ENCODE measurements around the gene CARD14. TPM values are rescaled to one million over a fixed set of nuclear protein-coding genes. Genes with fewer than 3 reads are reported as not detected.

Gene CARD14
- polyA plus RNA-seq, 3 donors: 0.11 to 0.27 (median 0.16) TPM

DNA sequence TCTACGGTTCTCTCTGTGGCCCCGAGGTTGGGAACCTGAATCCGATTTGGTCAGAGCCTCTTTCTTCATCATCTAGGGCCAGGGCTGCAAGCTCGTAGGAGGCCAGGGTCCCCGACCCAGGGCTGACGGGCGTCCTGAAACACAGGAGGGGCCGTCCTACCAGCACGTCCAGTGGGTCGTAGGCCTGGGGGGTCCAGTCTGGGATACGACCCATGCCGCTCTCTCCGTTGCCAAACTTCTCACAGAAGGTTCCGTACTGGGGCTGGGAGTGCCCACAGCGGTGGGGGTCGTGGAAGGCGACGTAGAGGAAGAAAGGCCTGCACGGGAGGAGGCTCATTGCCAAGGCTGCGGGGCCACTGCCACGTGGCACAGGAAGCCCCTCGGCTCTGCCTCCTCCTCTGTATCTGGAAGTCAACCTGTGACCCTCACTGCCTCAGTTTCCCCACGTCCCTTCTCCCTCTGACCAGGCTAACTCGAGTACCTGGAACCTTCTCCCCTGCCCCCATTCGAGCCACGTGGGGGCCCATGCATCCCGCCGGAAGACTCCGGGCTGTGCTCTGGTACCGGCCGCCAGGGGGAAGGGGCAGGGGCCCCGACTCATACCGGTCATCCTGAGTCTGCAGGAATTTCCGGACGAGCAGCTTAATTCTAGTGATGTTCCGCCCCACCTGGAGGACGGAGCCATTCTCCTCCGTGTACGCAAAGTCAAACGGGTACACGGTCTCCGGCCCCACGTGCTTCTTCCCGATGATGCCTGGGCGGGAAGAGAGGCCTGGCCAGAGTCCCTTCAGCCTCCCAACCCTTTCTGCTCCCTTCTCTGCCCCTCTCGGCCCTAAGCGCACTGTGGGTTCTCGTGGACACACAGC, 44.4 kb downstream of the CARD14 start:
- H4K20me1 ChIP-seq (ENCODE audit: insufficient read depth, low read length): peaks cover 91% of the 10 kb centered on the region
- peaks cover 10 to 37% (median 26%) of the 10 kb centered on the region in 3 donors for H3K27me3 Mint-ChIP-seq (ENCODE audit: low read depth in 3 of 3)
- no peak for DNase-seq
- H3K36me3 Mint-ChIP-seq: peaks cover 77 to 95% of the 10 kb centered on the region in 2 donors
- H3K9ac ChIP-seq (ENCODE audit: insufficient read depth, low read length, poor library complexity, severe bottlenecking): peak overlapping the region; percentile 56
- H3K4me1 ChIP-seq (ENCODE audit: control insufficient read depth in 1 of 2, insufficient read depth in 2 of 2, low read length in 2 of 2): peaks cover 45 to 57% of the 10 kb centered on the region in 2 donors
- H3K4me2 ChIP-seq (replicated peaks; ENCODE audit: extremely low read depth, low read length, poor library complexity, severe bottlenecking): peak overlapping the region; percentile 59
- H3K36me3 ChIP-seq (replicated peaks in 1 of 2; ENCODE audit: control insufficient read depth in 1 of 2, insufficient read depth in 2 of 2, low read length in 2 of 2): peaks cover 75 to 83% of the 10 kb centered on the region in 2 donors
- H3K9me3 ChIP-seq (replicated peaks in 1 of 2; ENCODE audit: control insufficient read depth in 1 of 2, insufficient read depth in 1 of 2, low read length in 2 of 2): no peaks in the 10 kb centered on the region
- WGBS (ENCODE audit: insufficient coverage): 92% methylated on average over 46 of the region's 48 CpGs
- H2AFZ ChIP-seq (ENCODE audit: insufficient read depth, low read depth, low read length, poor library complexity, severe bottlenecking): no peak overlapping the region
- TF ChIP-seq, protein P1, sequence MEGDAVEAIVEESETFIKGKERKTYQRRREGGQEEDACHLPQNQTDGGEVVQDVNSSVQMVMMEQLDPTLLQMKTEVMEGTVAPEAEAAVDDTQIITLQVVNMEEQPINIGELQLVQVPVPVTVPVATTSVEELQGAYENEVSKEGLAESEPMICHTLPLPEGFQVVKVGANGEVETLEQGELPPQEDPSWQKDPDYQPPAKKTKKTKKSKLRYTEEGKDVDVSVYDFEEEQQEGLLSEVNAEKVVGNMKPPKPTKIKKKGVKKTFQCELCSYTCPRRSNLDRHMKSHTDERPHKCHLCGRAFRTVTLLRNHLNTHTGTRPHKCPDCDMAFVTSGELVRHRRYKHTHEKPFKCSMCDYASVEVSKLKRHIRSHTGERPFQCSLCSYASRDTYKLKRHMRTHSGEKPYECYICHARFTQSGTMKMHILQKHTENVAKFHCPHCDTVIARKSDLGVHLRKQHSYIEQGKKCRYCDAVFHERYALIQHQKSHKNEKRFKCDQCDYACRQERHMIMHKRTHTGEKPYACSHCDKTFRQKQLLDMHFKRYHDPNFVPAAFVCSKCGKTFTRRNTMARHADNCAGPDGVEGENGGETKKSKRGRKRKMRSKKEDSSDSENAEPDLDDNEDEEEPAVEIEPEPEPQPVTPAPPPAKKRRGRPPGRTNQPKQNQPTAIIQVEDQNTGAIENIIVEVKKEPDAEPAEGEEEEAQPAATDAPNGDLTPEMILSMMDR (IDR thresholded peaks at IDR 0.05): no peak
- H3K4me1 Mint-ChIP-seq: peaks cover 50% of the 10 kb centered on the region
- no peak overlapping the region for H3K4me3 Mint-ChIP-seq
- H3K27me3 ChIP-seq (ENCODE audit: control insufficient read depth in 2 of 2, insufficient read depth in 2 of 2, low read length in 2 of 2): peaks cover 0 to 3% of the 10 kb centered on the region in 2 donors
- peak overlapping the region in 1 of 3 experiments; percentile 57 for H3K4me3 ChIP-seq (replicated peaks in 1 of 3; ENCODE audit: low read depth in 2 of 3, low read length in 3 of 3)
- peak overlapping the region; percentile 74 to 96 (median 93) for H3K27ac Mint-ChIP-seq
- H3K9me3 Mint-ChIP-seq: peaks cover 0 to 8% (median 2%) of the 10 kb centered on the region in 7 donors
- peaks cover 27% of the 10 kb centered on the region for H3K79me2 ChIP-seq (ENCODE audit: insufficient read depth, low read length)
- intact Hi-C loops (cut with micrococcal nuclease): loop anchor here (5.0 kb wide), 2 partner anchors 38 to 62 kb away; no protein-coding TSS in a partner anchor
- peak overlapping the region; percentile 85 to 91 for H3K27ac ChIP-seq (ENCODE audit: low read depth in 1 of 2, low read length in 2 of 2)

DNA sequence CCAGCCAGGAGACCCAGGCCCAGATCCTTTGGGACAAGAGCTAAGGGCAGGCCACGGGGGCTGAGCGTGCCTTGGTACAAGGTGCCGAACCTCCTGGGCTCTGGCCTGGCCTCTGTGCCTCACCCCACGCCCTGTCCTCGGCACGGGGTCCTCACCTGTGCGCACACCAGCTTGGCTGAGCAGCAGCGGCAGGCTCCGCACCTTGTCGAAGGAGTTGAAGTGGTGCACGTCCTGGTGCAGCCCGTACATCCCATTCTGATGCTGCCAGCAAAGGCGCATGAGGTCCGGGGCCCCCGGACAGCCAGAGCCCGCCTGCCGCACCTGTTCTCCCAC, 45.0 kb downstream of the CARD14 start:
- peaks cover 69 to 77% of the 10 kb centered on the region in 2 donors for H3K36me3 ChIP-seq (replicated peaks in 1 of 2; ENCODE audit: control insufficient read depth in 1 of 2, insufficient read depth in 2 of 2, low read length in 2 of 2)
- peaks cover 71 to 89% of the 10 kb centered on the region in 2 donors for H3K36me3 Mint-ChIP-seq

More for the DNA sequence above, 45.0 kb downstream of the CARD14 start:
- intact Hi-C loops (cut with micrococcal nuclease): loop anchor here (5.0 kb wide), 2 partner anchors 37 to 63 kb away; no protein-coding TSS in a partner anchor
- peaks cover 46 to 59% of the 10 kb centered on the region in 2 donors for H3K4me1 ChIP-seq (ENCODE audit: control insufficient read depth in 1 of 2, insufficient read depth in 2 of 2, low read length in 2 of 2)
- no peak for DNase-seq
- H3K4me3 ChIP-seq (replicated peaks in 1 of 3; ENCODE audit: low read depth in 2 of 3, low read length in 3 of 3): no peak overlapping the region
- peaks cover 30% of the 10 kb centered on the region for H3K79me2 ChIP-seq (ENCODE audit: insufficient read depth, low read length)
- Mint-ChIP-seq H3K9me3 (peaks cover 0 to 8% (median 2%) of the 10 kb centered on the region in 7 donors), H3K27me3 (ENCODE audit: low read depth in 3 of 3) (peaks cover 11 to 39% (median 26%) of the 10 kb centered on the region in 3 donors), H3K4me1 (peaks cover 51% of the 10 kb centered on the region), H3K4me3 (no peak overlapping the region), H3K27ac (peak overlapping the region in 2 of 7 donors; percentile 46 to 74)
- H3K9ac ChIP-seq (ENCODE audit: insufficient read depth, low read length, poor library complexity, severe bottlenecking): no peak overlapping the region
- no peaks in the 10 kb centered on the region for H3K9me3 ChIP-seq (replicated peaks in 1 of 2; ENCODE audit: control insufficient read depth in 1 of 2, insufficient read depth in 1 of 2, low read length in 2 of 2)
- WGBS (ENCODE audit: insufficient coverage): 97% methylated on average over 17 of the region's 17 CpGs
- no peak overlapping the region for H2AFZ ChIP-seq (ENCODE audit: insufficient read depth, low read depth, low read length, poor library complexity, severe bottlenecking)
- no peak overlapping the region for H3K4me2 ChIP-seq (replicated peaks; ENCODE audit: extremely low read depth, low read length, poor library complexity, severe bottlenecking)
- H3K27ac ChIP-seq (ENCODE audit: low read depth in 1 of 2, low read length in 2 of 2): no peak overlapping the region
- H4K20me1 ChIP-seq (ENCODE audit: insufficient read depth, low read length): peaks cover 87% of the 10 kb centered on the region
- TF ChIP-seq, protein P1 (IDR thresholded peaks at IDR 0.05): no peak
- H3K27me3 ChIP-seq (ENCODE audit: control insufficient read depth in 2 of 2, insufficient read depth in 2 of 2, low read length in 2 of 2): peaks cover 0 to 3% of the 10 kb centered on the region in 2 donors
